NCI-H2227 treated with DMSO at 0.1 percent for 48 hours (cell line): ENCODE results near the gene EIF5.
"Not testable (repeated sequence)": the region's sequence is repeated elsewhere in the genome, so short reads cannot be mapped to it uniquely, and the experiment has no call there.

Experiments used
- DNase-seq: peaks from one replicate; lab custom pipeline; 2025; lab: John Stamatoyannopoulos, UW

The EIF5 gene

GRCh38 chr14:103336191-103336590, 2.2 kb downstream of the EIF5 start:
- no peak for DNase-seq

- DNase-seq, result no peak
Measured at GRCh38 chr14:103337794-103338193, 3.8 kb downstream of the EIF5 start.

- DNase-seq, result no peak
Measured at GRCh38 chr14:103339561-103339960, 5.5 kb downstream of the EIF5 start.

GRCh38 chr14:103340480-103341212, 6.6 kb downstream of the EIF5 start:
- DNase-seq, result no peak

GRCh38 chr14:103341250-103342129, 7.5 kb downstream of the EIF5 start:
- no peak for DNase-seq

GRCh38 chr14:103343164-103343879, 9.3 kb downstream of the EIF5 start:
- DNase-seq, result no peak

GRCh38 chr14:103343905-103344797, 10.1 kb downstream of the EIF5 start:
- DNase-seq, result no peak

- DNase-seq, result no peak
Measured at GRCh38 chr14:103346286-103346685, 12.2 kb downstream of the EIF5 start.

- no peak for DNase-seq
Measured at GRCh38 chr14:103347091-103347815, 13.2 kb downstream of the EIF5 start.

- DNase-seq, result no peak
Measured at GRCh38 chr14:103348154-103348553, 14.1 kb downstream of the EIF5 start.

GRCh38 chr14:103349982-103350381, 15.9 kb downstream of the EIF5 start:
- no peak for DNase-seq

GRCh38 chr14:103353362-103353761, 19.3 kb downstream of the EIF5 start:
- DNase-seq, result no peak

- DNase-seq, result no peak
Measured at GRCh38 chr14:103354141-103354540, 20.1 kb downstream of the EIF5 start.

- no peak for DNase-seq
Measured at GRCh38 chr14:103356024-103356682, 22.1 kb downstream of the EIF5 start.

- DNase-seq, result not testable (repeated sequence)
Measured at GRCh38 chr14:103357552-103357951, 23.5 kb downstream of the EIF5 start.

- no peak for DNase-seq
Measured at GRCh38 chr14:103360548-103360947, 26.5 kb downstream of the EIF5 start.

GRCh38 chr14:103361867-103362266, 27.8 kb downstream of the EIF5 start:
- no peak for DNase-seq

GRCh38 chr14:103362780-103363179, 28.7 kb downstream of the EIF5 start:
- no peak for DNase-seq

GRCh38 chr14:103366741-103367140, 32.7 kb downstream of the EIF5 start:
- DNase-seq, result no peak

- no peak for DNase-seq
Measured at GRCh38 chr14:103367995-103368394, 34.0 kb downstream of the EIF5 start.
